HG03175 (cell line): ENCODE measurements around the gene CLPTM1L.
A peak's percentile ranks its signal among the peaks of the same experiment; 100 is the strongest.

Experiments used
- ATAC-seq: cut with Tn5 transposase; IDR thresholded peaks from one replicate; pipeline ENCODE4 v1.9.1; 2021; ENCODE audit warnings: mild to moderate bottlenecking, moderate library complexity; ENCODE audit not compliant: unreplicated experiment

Gene CLPTM1L

GRCh38 chr5:1317921-1318565 is 26.9 kb downstream of the CLPTM1L start:
- no peak for ATAC-seq

GRCh38 chr5:1316588-1317340 is 28.1 kb downstream of the CLPTM1L start:
- ATAC-seq = no peak

DNA sequence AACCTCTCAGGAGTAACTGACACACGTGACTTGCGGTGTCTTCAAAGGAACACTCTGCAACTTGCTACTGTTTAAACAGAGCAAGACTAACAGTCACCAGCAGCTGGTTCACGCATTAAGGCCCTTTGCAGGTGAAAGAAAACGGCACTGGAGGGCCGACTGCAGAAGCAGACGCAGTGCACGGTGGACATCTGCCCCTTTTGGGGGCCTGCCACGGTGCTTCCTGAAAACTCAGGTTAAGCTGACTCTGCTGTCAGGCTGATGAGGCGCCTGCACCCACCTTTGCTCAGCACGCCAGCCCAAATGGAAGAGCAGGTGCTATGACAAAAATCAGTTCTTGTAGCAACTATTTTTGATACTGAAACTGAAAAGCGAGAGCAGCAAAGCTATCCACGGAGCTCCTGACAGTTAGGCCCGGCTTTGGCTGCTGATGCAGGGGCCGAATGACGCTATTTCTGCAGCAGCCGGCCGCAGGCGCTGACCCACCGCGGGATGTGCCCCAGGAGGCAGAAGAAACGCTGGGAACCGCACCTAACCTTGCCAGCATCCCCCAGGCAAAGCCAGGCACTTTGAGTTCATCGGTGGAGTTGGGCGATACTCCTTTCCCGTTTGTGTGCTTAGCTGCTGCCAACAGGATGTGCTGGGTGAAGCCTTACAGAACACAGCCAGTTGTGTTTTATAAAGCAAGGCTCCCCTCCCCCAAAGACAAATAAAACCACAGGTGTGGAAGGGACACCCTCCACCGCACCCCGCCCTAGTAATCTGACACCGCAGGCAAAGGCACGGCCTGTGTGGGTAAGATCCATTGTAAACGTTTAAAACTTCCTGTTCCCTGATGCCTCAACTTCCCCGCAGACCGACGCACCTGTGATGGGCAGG is 29.0 kb downstream of the CLPTM1L start:
- peak; percentile 58 for ATAC-seq

GRCh38 chr5:1315018-1315708 is 29.7 kb downstream of the CLPTM1L start:
- ATAC-seq = no peak

GRCh38 chr5:1314564-1314982 is 30.3 kb downstream of the CLPTM1L start:
- ATAC-seq = no peak

- peak; percentile 79 for ATAC-seq
Observed at GRCh38 chr5:1312993-1313833, 31.7 kb downstream of the CLPTM1L start.

DNA sequence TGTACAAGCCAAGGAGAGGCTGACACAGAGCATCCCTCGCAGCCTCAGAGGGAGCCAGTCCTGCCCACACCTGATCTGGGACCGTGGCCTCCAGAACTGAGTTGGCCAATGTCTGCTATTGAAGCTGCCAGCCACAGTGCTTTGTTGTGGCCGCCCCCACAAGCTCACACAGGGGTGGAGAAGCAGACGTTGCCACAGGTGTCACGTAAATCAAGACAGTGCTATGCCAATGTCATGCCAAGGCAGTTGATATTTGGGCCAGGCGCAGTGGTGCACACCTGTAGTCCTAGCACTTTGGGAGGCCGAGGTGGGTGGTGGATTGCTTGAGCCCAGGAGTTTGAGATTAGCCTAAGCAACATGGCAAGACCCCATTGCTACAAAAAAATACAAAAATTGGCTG is 32.7 kb downstream of the CLPTM1L start:
- ATAC-seq = no peak

DNA sequence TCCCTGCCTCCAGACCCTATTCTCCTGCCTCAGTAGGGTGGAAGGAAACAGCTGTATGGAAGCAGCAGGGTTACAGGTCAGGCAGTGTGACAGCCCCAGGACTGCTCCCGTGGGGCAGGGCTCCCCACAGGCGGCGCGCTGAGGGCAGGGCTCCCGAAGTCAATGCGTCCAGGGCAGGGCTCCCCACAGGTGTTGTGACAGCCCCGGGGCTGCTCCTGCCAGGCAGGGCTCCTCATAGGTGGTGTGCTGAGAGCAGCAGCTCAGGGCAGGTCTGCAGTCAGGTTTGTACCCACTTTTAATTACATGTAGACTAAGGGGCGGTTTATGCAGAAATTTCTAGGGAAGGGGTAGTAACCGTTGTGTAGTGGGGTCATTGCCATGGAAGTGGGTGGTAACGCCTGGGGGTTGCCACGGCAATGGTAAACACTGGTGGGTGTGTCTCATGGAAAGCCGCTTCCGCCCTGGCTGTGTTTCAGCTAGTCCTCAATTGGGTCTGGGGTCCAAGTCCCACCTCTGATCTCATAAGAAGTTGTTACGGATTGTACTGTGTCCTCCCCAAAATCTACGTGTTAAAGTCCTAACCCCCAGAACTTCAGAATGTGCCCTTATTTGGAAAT is 33.4 kb downstream of the CLPTM1L start:
- ATAC-seq = no peak

DNA sequence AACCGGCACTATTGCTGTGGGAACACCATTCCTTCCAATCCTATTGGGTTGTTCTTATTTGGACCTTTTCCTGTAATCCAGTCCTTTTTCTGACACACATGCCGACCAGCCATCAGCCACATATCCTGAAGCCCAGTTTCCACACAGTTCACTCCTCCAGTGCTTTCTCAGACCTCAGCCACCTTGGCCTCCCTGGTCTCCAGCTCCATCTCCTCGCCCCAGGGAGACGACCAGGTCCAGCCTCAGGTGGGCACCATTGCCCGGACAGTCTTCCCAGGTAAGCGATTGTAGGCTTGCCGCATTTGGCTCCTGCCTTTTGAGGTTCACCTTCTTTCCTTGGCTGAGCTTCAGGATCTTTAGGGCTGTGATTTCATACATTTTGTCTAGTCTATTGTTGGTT is 34.8 kb downstream of the CLPTM1L start:
- no peak for ATAC-seq

DNA sequence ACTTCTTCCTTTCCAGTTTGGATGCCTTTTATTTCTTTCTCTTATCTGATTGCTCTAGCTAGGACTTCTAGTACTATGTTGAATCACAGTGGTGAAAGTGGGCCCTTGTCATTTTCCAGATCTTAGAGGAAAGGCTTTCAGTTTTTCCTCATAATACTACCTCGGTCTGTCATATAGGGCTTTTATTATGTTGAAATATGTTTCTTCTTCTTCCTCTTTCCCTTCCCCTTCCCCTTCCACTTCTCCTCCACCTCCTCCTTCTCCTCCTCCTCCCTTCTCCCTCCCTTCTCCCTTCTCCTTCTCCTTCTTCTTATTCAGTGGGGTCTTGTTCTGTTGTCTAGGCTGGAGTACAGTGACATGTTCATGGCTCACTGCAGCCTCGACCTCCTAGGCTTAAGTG is 40.9 kb downstream of the CLPTM1L start:
- ATAC-seq = no peak

DNA sequence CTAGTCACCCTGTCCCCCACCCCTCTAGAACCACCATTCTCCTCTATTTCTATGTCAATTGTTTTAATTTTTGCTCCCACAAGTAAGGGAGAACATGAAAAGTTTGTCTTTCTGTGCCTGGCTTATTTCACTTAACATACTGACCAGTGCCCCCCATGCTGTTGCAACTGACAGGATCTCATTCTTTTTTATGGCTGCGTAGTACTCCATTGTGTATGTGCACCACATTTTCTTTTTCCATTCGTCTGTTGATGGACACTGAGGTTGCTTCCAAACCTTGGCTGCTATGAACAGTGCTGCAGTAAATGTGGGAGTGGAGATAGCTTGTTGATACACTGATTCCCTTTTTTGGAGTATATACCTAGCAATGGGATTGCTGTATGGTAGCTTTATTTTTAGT is 42.6 kb downstream of the CLPTM1L start:
- ATAC-seq = no peak

DNA sequence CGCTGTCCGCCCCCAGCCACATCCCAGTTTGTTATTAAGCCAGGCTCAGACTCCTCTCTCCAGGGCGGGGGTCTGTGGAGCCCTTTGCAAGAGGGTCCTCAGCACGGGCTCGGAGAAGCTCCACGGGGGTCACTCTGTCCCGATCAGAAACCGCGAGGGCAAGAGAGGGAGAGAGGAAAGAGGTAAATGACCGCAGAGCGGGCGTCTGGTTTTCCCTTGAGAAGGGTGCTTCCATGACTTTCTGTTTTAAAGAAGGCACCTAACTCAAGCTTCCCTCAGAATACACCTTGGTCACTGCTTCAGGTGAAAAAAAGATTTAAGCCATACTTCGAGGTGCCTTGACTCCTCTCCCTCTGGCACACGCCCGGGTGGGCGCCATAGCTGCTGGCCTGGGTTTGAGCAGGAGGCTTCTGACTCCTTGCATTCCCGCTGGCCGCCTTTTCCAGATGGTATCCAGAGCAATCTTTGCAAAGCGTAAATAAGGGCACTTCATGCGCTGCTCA is 44.3 kb downstream of the CLPTM1L start:
- no peak for ATAC-seq

GRCh38 chr5:1299961-1300360 is 44.9 kb downstream of the CLPTM1L start:
- ATAC-seq = no peak

- no peak for ATAC-seq
Observed at GRCh38 chr5:1299511-1299850, 45.4 kb downstream of the CLPTM1L start.

GRCh38 chr5:1298723-1299510 is 46.0 kb downstream of the CLPTM1L start:
- ATAC-seq = no peak

GRCh38 chr5:1298067-1298551 is 46.8 kb downstream of the CLPTM1L start:
- ATAC-seq = no peak

DNA sequence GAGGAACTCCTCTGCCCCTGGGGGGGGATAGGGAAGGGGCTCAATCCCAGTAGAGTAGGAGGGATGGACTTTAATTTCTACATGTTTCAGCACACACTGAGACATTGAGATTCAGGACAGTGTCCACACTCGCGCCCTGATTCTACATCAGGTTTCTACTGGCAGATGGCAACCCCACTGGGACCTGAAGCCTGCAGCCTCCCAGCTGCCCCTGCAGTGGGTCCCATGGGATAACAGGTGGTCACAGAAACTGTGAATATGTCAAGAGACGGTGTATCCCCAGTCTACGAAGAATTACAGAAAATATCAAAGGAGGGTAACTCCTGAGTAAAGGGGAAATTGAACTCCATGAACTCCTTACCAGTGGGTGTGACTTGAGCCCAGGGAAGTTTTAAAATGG is 47.7 kb downstream of the CLPTM1L start:
- no peak for ATAC-seq

GRCh38 chr5:1295650-1296037 is 49.3 kb downstream of the CLPTM1L start:
- ATAC-seq = no peak
